Ramos (cell line): ENCODE measurements around the gene CCBE1.

Experiments used
- in situ Hi-C: fragments of 300-500 bp; cut with MboI; formaldehyde crosslinking; loops from one replicate; pipeline ENCODE4 v1.14.3; 2022; ENCODE audit warnings: low sequenced_read_pairs; ENCODE audit not compliant: unreplicated experiment

CCBE1 gene

GRCh38 chr18:59627414-59627813 lies 69.8 kb downstream of the CCBE1 start:
- in situ Hi-C loops, result no loop called here

GRCh38 chr18:59624369-59624765 lies 72.9 kb downstream of the CCBE1 start:
- in situ Hi-C loops, result no loop called here

GRCh38 chr18:59623456-59624368 lies 73.5 kb downstream of the CCBE1 start:
- in situ Hi-C loops, result no loop called here

DNA sequence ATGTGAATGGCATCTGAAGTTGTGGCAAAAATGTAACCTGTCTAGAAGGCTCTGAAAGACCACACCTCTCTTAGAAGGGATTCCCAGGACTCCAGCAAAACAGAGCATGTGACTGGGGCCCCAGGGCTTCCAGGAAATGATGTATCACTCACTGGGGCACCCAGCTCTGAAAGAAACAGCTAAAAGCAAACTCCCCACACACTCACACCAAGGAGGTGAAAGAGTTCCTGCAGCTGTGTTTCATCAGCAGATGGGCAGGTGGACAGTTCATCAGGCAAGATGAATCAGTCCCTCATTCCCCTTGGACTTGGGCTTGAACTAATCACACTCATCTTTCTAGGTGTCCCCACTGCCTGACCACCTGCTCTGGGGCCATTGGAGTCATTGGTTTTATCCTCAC lies 76.2 kb downstream of the CCBE1 start:
- in situ Hi-C loops, result no loop called here

GRCh38 chr18:59620381-59620780 lies 76.8 kb downstream of the CCBE1 start:
- in situ Hi-C loops, result no loop called here

- in situ Hi-C loops, result no loop called here
Measured at GRCh38 chr18:59619816-59620215, 77.4 kb downstream of the CCBE1 start.

DNA sequence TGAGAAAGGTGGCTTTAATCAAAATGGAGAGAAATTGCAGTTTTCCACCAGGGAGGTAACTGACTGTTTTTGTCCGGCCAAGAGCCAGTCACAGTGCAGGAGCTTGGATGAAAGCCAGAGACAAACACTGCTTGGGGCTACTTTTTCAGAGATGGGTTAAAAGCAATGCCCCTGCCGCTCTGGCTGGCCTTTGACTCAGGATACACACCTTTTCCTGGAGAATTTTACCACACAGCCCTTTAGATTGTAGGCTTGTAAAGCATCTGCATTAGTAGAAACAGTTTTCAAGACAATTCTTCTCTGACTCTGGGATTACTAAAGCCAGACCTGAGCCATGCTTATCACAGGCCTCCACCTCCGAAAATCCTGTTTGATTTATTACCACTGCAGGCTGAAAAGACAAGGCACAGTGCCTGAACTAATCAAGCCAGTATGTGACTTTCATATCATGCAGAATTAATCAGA lies 79.7 kb downstream of the CCBE1 start:
- in situ Hi-C loops, result no loop called here

DNA sequence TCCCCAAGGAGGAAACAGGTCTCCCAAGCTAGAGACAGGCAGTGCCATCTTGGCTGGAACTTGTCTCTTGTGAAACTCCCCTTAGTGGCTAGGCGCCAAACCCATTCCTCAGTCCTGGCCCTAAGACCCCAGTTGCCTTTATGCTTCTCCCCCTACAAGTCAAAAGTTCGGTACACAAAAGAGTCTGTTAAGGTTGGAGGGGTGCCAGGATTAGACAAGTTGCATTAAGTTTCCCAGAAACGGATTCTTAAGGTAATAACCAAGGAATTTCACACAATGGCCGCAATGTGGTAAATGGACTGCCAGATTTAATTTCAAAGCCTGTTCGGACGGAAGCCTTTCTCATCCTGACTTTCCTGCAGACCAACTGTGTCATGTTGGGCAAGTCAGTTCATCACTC lies 80.7 kb downstream of the CCBE1 start:
- in situ Hi-C loops, result no loop called here

DNA sequence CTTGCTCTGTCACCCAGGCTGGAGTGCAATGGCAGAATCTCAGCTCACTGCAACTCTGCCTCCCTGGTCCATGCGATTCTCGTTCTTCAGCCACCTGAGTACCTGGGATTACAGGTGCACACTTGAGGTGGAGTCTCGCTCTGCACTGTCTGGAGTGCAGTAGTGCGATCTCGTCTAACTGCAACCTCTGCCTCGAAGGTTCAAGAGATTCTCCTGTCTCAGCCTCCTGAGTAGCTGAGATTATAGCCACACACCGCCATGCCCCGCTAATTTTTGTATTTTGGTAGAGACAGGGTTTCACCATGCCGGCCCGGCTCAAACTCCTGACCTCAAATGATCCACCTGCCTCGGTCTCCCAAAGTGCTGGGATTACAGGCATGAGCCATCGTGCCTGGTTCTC lies 83.3 kb downstream of the CCBE1 start:
- in situ Hi-C loops, result no loop called here

DNA sequence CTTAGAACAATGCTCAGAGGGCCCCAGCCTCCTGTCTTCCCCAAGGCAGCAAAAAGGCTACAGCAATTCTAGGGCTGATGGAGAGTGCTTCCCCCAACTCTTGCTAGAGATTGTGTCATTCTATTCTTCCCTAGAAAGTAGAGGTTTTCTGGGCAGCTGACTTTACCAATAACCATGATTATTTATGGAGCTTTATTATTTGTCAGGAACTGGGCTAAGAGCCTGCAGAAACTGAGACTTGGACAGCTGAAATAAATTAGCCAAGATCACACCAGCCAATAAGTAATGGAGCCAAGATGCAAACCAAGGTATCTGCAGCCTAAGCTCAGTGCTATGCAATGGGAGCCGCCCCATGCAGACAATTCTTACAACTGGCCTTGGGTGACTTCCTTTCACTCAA lies 84.8 kb downstream of the CCBE1 start:
- in situ Hi-C loops, result no loop called here

- in situ Hi-C loops, result no loop called here
Measured at GRCh38 chr18:59610546-59611140, 86.6 kb downstream of the CCBE1 start.

DNA sequence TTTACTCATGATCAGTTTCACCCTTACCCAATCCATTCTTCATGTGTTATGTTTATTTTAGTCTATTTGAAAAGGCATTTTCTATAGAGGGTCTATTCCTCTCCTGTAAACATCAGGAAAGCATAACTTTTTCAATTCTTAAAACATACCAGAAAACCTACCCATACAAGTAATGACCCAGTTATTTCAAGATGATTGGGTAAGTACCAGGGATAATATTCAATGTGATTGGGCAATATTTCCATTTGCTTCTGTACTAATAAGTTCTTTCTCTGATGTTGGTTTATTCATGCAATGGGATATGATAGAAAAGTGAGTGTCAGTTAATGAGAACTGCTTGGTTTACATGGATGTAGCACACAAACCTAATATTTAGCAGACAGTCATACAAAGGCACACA lies 87.6 kb downstream of the CCBE1 start:
- in situ Hi-C loops, result no loop called here

- in situ Hi-C loops, result no loop called here
Measured at GRCh38 chr18:59607471-59607870, 89.8 kb downstream of the CCBE1 start.

DNA sequence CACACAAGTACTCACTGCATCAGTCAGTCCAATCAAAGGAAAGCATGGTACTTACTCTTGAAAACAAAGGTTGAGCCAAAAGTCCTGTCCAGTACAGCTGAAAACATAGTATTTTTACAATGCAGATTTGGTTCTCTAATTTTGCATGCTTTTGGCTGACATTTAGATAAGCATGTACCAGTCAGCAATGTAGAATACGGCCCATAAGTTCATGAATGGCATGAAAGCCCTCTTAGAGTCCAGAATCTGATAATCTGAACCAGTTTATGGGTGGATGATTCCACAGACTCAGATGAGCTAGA lies 90.2 kb downstream of the CCBE1 start:
- in situ Hi-C loops, result no loop called here

DNA sequence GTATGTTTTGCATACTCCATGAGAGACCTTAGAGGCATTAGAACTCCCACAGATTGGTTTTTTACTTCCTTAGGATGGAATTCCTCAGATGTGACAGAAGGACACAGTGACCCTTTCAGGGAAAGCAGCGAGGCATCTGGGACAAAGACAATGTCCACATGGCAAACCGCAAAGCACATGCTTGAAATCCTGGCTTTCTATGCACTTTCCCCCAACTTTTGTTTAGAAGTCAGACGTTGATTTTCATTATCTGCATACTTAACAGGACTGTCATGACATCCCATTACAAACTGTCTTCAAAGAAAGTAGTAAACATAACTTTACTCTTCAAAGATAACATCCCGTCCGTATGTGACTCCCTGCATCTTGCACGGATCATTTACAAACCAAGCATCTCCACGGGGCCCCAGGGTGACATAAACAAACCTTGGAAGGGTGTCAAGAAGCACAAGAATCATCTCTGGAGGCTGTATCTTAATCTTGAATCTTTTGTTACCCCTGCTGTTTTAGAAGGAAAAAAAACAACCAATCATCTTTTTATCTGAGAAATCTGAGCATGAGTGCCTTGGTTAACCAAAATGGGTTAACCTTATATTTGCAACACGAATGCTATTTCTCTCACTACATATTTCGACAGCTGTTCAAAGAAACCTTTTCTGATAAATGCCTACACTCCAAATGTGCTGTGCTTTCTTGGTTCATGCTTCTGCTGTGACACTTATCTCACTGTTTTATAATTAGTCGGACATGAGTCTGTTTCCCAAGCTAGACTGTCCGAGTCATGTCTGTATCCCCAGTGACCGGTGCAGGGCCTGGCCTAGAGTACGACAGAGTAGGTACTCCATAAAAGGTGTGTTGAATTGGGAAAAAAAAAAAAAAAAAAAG lies 90.8 kb downstream of the CCBE1 start:
- in situ Hi-C loops, result no loop called here

- in situ Hi-C loops, result no loop called here
Measured at GRCh38 chr18:59605633-59606192, 91.5 kb downstream of the CCBE1 start.

- in situ Hi-C loops, result no loop called here
Measured at GRCh38 chr18:59604877-59605276, 92.3 kb downstream of the CCBE1 start.

DNA sequence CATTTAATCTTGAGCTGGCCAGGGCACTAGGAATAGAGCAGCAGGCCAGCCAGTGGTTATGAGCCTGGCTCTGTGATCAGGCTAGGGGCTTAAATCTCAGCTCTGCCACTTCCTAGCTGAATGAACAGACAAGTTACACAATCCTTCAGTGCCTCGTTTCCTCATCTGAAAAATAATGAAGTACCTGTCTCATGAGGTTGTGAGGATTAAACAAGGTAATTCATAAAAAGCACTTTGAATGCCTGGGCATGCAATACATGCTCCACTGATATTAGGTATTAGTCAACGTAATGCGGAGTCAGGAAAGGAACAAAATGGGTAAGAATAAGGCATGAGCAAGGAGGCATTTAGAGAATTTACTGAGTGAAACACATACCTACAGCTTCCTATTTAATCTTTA lies 100.2 kb downstream of the CCBE1 start:
- in situ Hi-C loops, result no loop called here

DNA sequence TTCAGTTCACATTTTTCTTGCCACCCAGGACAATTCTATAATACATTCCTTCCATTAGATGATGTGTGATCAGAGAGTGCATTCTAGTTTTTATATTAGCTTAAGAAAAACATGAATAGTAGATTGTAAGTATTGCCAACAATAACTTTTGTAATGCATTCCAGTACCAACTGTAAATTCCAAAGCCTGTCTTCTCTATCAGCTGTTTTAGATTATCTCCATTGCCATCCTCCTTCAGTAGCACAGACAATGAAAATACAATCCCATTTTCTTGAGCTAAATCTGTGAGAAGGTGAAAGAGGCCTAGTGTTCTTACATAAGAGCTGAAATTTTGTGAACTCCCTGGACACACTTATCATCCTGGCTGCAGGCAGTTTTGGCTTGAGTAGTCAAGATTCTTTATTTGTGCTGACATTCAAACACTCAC lies 103.9 kb downstream of the CCBE1 start:
- in situ Hi-C loops, result no loop called here

DNA sequence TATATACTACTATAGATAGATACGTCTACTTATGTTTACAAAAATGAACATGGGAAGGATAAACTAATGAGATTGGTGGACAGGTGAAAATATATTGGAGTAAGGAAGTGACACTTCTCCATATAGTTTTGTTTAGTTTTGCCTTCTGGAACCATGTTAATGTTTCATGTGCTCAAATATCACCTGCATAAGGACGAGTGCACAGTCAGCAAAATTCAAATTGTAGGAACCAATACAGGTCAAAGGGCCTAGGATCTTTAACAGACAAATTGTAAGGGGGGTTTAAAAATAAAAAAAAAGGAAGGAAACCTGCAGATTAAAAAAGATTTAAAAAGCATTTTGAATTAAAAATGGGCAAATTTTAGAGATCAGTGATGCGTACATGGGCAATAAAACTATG lies 104.6 kb downstream of the CCBE1 start:
- in situ Hi-C loops, result no loop called here

DNA sequence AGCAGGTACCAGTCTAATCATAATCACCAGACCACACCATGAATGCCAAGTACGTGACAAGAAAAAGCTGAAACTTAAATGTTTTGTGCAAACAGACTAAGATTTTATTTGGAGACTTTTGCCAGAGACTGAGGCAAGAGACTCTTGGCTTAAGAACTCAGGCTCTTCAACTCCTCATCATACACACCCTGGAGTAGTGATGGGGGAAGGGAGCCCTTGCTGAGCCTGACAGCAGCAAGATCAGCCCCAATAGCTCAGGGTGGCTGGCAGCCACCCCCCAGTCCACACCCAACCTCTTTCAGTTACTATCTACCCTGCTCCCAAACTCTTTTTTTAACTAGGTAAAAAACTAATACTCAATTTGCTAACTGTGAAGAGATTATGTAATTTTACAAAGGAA lies 114.8 kb downstream of the CCBE1 start:
- in situ Hi-C loops, result no loop called here
